ENCODE data around the gene SAA4.
"Not testable (repeated sequence)": the region's sequence is repeated elsewhere in the genome, so short reads cannot be mapped to it uniquely, and the experiment has no call there.

Gene SAA4

GRCh38 chr11:18189476-18190245 lies 46.9 kb downstream of the SAA4 start:
- DNase-seq (ENCODE audit: low read depth), result not testable (repeated sequence)

DNA sequence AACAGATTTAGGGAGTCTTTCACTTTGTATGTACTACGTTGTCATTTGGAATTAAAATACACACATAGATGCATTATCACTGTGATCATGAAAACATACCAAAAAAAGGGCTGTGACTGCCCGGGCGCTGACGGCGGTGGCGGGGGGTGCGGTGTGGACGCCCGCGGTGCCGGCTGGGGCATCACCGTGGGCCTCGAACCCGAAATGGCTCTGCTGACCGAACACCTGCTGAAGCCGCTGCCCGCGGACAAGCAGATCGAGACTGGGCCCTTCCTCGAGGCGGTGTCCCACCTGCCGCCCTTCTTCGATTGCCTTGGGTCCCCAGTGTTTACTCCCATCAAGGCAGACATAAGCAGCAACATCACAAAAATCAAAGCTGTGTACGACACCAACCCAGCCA lies 47.8 kb downstream of the SAA4 start:
- DNase-seq (ENCODE audit: low read depth), result no peak
